HepG2 (cell line): Measurements from ENCODE around the gene GHRH. TPM values are rescaled to one million over a fixed set of nuclear protein-coding genes. Genes with fewer than 3 reads are reported as not detected.
A peak's percentile ranks its signal among the peaks of the same experiment; 100 is the strongest.

Experiments
- ASH2L ChIP-seq: fragments of 300-600, 200-600 bp; sonication (generic); IDR thresholded peaks from 2 replicates; pipeline ENCODE4 v1.7.0; 2017; ENCODE audit warnings: low read depth, mild to moderate bottlenecking, moderate library complexity, mixed read lengths, low read length; ENCODE audit not compliant: insufficient read length
- CREM ChIP-seq, 2 experiments: sonication (generic) in 1 of 2; formaldehyde crosslinking in 1 of 2; IDR thresholded peaks; 2 replicates each; pipeline versions ENCODE4 v1.4.0 to v1.6.1; 2016 to 2020; ENCODE audit warnings: antibody characterized with exemption in 1 of 2, mild to moderate bottlenecking in 1 of 2, missing genetic modification reagents in 1 of 2
- ERF ChIP-seq: IDR thresholded peaks from 2 replicates; pipeline ENCODE4 v1.6.1; 2018; ENCODE audit warnings: missing biosample characterization, missing genetic modification reagents
- GZF1 ChIP-seq: sonication (generic); formaldehyde crosslinking; IDR thresholded peaks from 2 replicates; pipeline ENCODE4 v1.5.1; 2020; ENCODE audit warnings: mild to moderate bottlenecking, missing genetic modification reagents
- HHEX ChIP-seq: IDR thresholded peaks from 2 replicates; pipeline ENCODE4 v1.6.1; 2016; ENCODE audit warnings: control low read depth
- KDM2A ChIP-seq: sonication (generic); formaldehyde crosslinking; IDR thresholded peaks from 2 replicates; pipeline ENCODE4 v1.4.0; 2020; ENCODE audit warnings: low read depth, missing genetic modification reagents, borderline replicate concordance
- MEIS2 ChIP-seq: sonication (generic); formaldehyde crosslinking; IDR thresholded peaks from 2 replicates; pipeline ENCODE4 v1.9.0; 2021; ENCODE audit warnings: mild to moderate bottlenecking, missing genetic modification reagents
- MYPOP ChIP-seq: sonication (generic); formaldehyde crosslinking; IDR thresholded peaks from 2 replicates; pipeline ENCODE4 v1.8.1; 2023; ENCODE audit warnings: mild to moderate bottlenecking, moderate library complexity, missing genetic modification reagents
- NCOA2 ChIP-seq: sonication (generic); formaldehyde crosslinking; IDR thresholded peaks from 2 replicates; pipeline ENCODE4 v1.8.0; 2022; ENCODE audit warnings: inconsistent platforms
- SATB2 ChIP-seq: sonication (generic); formaldehyde crosslinking; IDR thresholded peaks from 2 replicates; pipeline ENCODE4 v1.5.0; 2020; ENCODE audit warnings: missing genetic modification reagents
- SKI ChIP-seq: fragments of 450-650 bp; IDR thresholded peaks from one replicate; pipeline ENCODE4 v1.6.1; 2018; ENCODE audit warnings: mild to moderate bottlenecking; ENCODE audit not compliant: partially characterized antibody
- ZKSCAN5 ChIP-seq: sonication (generic); formaldehyde crosslinking; IDR thresholded peaks from 2 replicates; pipeline ENCODE4 v1.5.1; 2020; ENCODE audit warnings: mild to moderate bottlenecking, missing genetic modification reagents
- ZNF614 ChIP-seq: IDR thresholded peaks from 2 replicates; pipeline ENCODE4 v1.6.1; 2018; ENCODE audit warnings: missing biosample characterization, missing genetic modification reagents, inconsistent platforms, borderline replicate concordance
- ZNF672 ChIP-seq: sonication (generic); formaldehyde crosslinking; IDR thresholded peaks from 2 replicates; pipeline ENCODE4 v1.8.1; 2022; ENCODE audit warnings: missing genetic modification reagents
- ZNF784 ChIP-seq: sonication (generic); formaldehyde crosslinking; IDR thresholded peaks from 2 replicates; pipeline ENCODE4 v1.5.1; 2020; ENCODE audit warnings: missing genetic modification reagents, mild to moderate bottlenecking, borderline replicate concordance
- polyA plus RNA-seq, 8 experiments: library from polyadenylated mRNA; depleted of rRNA in 3 of 8; stranded (reverse) in 7 of 8; unstranded in 1 of 8; fragments of >200 nt; fragmentation: Illumina TruSeq in 4 of 8; extraction: Trizol in 4 of 8; gene quantifications; 2 replicates each; pipeline versions ENCODE4 v1.2.1 to v1.2.3, GENCODE V29; 2011 to 2016; ENCODE audit warnings: low read depth in 4 of 8, missing spikeins in 1 of 8, mixed read lengths in 1 of 8; ENCODE audit not compliant: insufficient read depth in 1 of 8
- total RNA-seq, 5 experiments: library from RNA; depleted of rRNA; stranded (reverse); fragments of >200 nt; fragmentation: Illumina TruSeq; extraction: Trizol; gene quantifications; 2 replicates each; pipeline ENCODE4 v1.2.3, GENCODE V29; 2016; ENCODE audit warnings: low read depth in 1 of 5
- TF ChIP-seq, protein P1 (sequence below): IDR thresholded peaks from 2 replicates; pipeline ENCODE4 v1.6.1; 2012; ENCODE audit warnings: low read length, improper control_type of control experiment
- TF ChIP-seq, protein P2 (sequence below): sonication (generic); formaldehyde crosslinking; IDR thresholded peaks from 2 replicates; pipeline ENCODE4 v1.8.1; 2023; ENCODE audit warnings: mild to moderate bottlenecking, missing genetic modification reagents, borderline replicate concordance

The GHRH gene
- total and polyA plus RNA-seq, 2 of the 13 experiments (the other 11 are each of a cell fraction or from before 2014, with no cell fraction given) = not detected

- TF ChIP-seq ERF (CRISPR knock-in tag) (peak; percentile 60; the same call in 1 of the 2 replicates), CREM (IDR thresholded peaks at IDR 0.05) (0 out of 2 replicates have a peak, but pooled peaks have one; percentile 31), CREM (CRISPR knock-in tag; IDR thresholded peaks at IDR 0.05) (no peak), KDM2A (CRISPR knock-in tag) (peak; percentile 64; the same call in 1 of the 2 replicates), ASH2L (peak; percentile 46), SKI (no peak), GZF1 (CRISPR knock-in tag) (no peak), HHEX (CRISPR knock-in tag) (peak; percentile 76), ZNF784 (CRISPR knock-in tag) (no peak), ZNF614 (CRISPR knock-in tag) (peak; percentile 80; the same call in 1 of the 2 replicates), ZKSCAN5 (no peak), SATB2 (no peak), MYPOP (CRISPR knock-in tag) (peak; percentile 63; the same call in 1 of the 2 replicates), ZNF672 (CRISPR knock-in tag) (peak; percentile 77; the same call in 1 of the 2 replicates), MEIS2 (CRISPR knock-in tag) (peak; percentile 55; the same call in 1 of the 2 replicates), NCOA2 (CRISPR knock-in tag) (peak; percentile 57; the same call in 1 of the 2 replicates)
- TF ChIP-seq, protein P1, sequence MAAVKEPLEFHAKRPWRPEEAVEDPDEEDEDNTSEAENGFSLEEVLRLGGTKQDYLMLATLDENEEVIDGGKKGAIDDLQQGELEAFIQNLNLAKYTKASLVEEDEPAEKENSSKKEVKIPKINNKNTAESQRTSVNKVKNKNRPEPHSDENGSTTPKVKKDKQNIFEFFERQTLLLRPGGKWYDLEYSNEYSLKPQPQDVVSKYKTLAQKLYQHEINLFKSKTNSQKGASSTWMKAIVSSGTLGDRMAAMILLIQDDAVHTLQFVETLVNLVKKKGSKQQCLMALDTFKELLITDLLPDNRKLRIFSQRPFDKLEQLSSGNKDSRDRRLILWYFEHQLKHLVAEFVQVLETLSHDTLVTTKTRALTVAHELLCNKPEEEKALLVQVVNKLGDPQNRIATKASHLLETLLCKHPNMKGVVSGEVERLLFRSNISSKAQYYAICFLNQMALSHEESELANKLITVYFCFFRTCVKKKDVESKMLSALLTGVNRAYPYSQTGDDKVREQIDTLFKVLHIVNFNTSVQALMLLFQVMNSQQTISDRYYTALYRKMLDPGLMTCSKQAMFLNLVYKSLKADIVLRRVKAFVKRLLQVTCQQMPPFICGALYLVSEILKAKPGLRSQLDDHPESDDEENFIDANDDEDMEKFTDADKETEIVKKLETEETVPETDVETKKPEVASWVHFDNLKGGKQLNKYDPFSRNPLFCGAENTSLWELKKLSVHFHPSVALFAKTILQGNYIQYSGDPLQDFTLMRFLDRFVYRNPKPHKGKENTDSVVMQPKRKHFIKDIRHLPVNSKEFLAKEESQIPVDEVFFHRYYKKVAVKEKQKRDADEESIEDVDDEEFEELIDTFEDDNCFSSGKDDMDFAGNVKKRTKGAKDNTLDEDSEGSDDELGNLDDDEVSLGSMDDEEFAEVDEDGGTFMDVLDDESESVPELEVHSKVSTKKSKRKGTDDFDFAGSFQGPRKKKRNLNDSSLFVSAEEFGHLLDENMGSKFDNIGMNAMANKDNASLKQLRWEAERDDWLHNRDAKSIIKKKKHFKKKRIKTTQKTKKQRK = no peak
- TF ChIP-seq, protein P2, sequence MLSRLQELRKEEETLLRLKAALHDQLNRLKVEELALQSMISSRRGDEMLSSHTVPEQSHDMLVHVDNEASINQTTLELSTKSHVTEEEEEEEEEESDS (CRISPR knock-in tag) = no peak
These were observed 24.2 kb upstream of the GHRH start (continued) for GRCh38 chr20:37285664-37286374.
